SU-DHL-6 (cell line): ENCODE data around the gene OR1N2.

ENCODE experiments used
- H2AFZ ChIP-seq: fragments of 200-600 bp; sonication (generic); 2 replicates; pipeline ENCODE4 v1.6.1; 2014; ENCODE audit warnings: low read depth, mild to moderate bottlenecking, moderate library complexity, mixed read lengths, antibody characterized with exemption, low read length; ENCODE audit not compliant: severe bottlenecking
- H3F3A ChIP-seq: fragments of 200-600 bp; shearing (Covaris generic); 2 replicates; pipeline ENCODE4 v1.6.0; 2016; ENCODE audit warnings: antibody characterized with exemption, mild to moderate bottlenecking; ENCODE audit not compliant: insufficient read depth
- H3K27ac ChIP-seq: fragments of 200-600 bp; sonication (generic); 2 replicates; pipeline ENCODE4 v1.5.1; 2016; ENCODE audit warnings: low read depth, mild to moderate bottlenecking, low read length, moderate library complexity, mixed read lengths
- H3K27me3 ChIP-seq: fragments of 200-600 bp; sonication (generic), shearing (Covaris generic); 2 replicates; pipeline ENCODE4 v1.6.0; 2014; ENCODE audit warnings: mild to moderate bottlenecking, low read length
- H3K36me3 ChIP-seq: fragments of 200-600 bp; sonication (generic); 2 replicates; pipeline ENCODE4 v1.6.1; 2014; ENCODE audit warnings: mild to moderate bottlenecking, low read length, mixed read lengths
- H3K4me2 ChIP-seq: fragments of 300-600, 200-600 bp; shearing (Covaris generic), sonication (generic); 2 replicates; pipeline ENCODE4 v1.6.0; 2014; ENCODE audit warnings: low read length, low read depth, mild to moderate bottlenecking; ENCODE audit not compliant: poor library complexity, severe bottlenecking
- H3K4me3 ChIP-seq: fragments of 200-600 bp; sonication (generic); 2 replicates; pipeline ENCODE4 v1.5.1; 2014; ENCODE audit warnings: antibody characterized with exemption, low read length, mild to moderate bottlenecking, mixed read lengths; ENCODE audit not compliant: insufficient read depth, poor library complexity, severe bottlenecking
- H3K79me2 ChIP-seq: fragments of 200-600 bp; sonication (generic); 2 replicates; pipeline ENCODE4 v1.6.1; 2014; ENCODE audit warnings: mild to moderate bottlenecking, low read length, moderate library complexity; ENCODE audit not compliant: insufficient read depth
- H3K9ac ChIP-seq: fragments of 200-600 bp; sonication (generic); 2 replicates; pipeline ENCODE4 v1.7.0; 2014; ENCODE audit warnings: mild to moderate bottlenecking, low read length
- H3K9me2 ChIP-seq: fragments of 200-600 bp; sonication (generic); replicated peaks from 2 replicates; pipeline ENCODE4 v1.6.1; 2014; ENCODE audit warnings: low read length; ENCODE audit not compliant: insufficient read depth
- H3K9me3 ChIP-seq: fragments of 200-600 bp; sonication (generic); 2 replicates; pipeline ENCODE4 v1.6.1; 2014; ENCODE audit warnings: low read length, mixed read lengths; ENCODE audit not compliant: insufficient read depth
- H4K20me1 ChIP-seq: fragments of 200-600 bp; sonication (generic); 2 replicates; pipeline ENCODE4 v1.6.1; 2014; ENCODE audit warnings: low read depth, mild to moderate bottlenecking, antibody characterized with exemption, low read length, moderate library complexity, mixed read lengths
- EZH2phosphoT487 ChIP-seq: fragments of 200-600 bp; sonication (generic), shearing (Covaris generic); conservative IDR thresholded peaks from 2 replicates; pipeline ENCODE4 v1.6.1; 2018; ENCODE audit warnings: mild to moderate bottlenecking, antibody characterized with exemption, low read length, moderate library complexity, mixed read lengths
- TF ChIP-seq, protein P1 (sequence below): fragments of 200-600 bp; sonication (generic); IDR thresholded peaks from one replicate; pipeline ENCODE4 v1.5.1; 2017; ENCODE audit warnings: antibody characterized with exemption, mild to moderate bottlenecking, low read length, moderate library complexity; ENCODE audit not compliant: insufficient read depth, poor library complexity, severe bottlenecking

Gene OR1N2, protein sequence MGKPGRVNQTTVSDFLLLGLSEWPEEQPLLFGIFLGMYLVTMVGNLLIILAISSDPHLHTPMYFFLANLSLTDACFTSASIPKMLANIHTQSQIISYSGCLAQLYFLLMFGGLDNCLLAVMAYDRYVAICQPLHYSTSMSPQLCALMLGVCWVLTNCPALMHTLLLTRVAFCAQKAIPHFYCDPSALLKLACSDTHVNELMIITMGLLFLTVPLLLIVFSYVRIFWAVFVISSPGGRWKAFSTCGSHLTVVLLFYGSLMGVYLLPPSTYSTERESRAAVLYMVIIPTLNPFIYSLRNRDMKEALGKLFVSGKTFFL

DNA sequence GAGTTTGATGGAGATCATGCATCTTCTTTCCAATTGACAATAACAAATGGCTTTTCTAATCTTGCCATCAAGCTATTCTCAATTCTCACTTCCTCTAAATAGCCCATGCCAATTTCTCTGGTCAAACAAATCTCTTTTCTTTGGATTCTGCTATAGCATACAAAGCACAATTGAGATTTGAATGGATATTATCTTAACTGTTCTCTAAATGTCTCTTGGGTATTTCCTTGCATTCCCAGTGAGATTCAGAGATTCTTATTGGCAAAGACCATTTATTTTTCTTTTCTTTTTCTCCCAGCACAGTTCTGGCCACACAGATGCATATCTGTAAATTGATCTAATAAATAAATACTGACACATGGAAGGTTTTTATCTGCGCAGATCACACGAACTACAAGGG is at the start of gene OR1N2:
OR1N2 (plus strand) TSS at position 301 of the 400 bp plus-strand sequence. CDS start 100 bp downstream, outside the sequence.
- H2AFZ ChIP-seq = no peak within 1 kb of the TSS
- no peaks in the 10 kb centered on the region for H3F3A ChIP-seq
- H3K9ac ChIP-seq = no peak within 1 kb of the TSS
- TF ChIP-seq, protein P1, sequence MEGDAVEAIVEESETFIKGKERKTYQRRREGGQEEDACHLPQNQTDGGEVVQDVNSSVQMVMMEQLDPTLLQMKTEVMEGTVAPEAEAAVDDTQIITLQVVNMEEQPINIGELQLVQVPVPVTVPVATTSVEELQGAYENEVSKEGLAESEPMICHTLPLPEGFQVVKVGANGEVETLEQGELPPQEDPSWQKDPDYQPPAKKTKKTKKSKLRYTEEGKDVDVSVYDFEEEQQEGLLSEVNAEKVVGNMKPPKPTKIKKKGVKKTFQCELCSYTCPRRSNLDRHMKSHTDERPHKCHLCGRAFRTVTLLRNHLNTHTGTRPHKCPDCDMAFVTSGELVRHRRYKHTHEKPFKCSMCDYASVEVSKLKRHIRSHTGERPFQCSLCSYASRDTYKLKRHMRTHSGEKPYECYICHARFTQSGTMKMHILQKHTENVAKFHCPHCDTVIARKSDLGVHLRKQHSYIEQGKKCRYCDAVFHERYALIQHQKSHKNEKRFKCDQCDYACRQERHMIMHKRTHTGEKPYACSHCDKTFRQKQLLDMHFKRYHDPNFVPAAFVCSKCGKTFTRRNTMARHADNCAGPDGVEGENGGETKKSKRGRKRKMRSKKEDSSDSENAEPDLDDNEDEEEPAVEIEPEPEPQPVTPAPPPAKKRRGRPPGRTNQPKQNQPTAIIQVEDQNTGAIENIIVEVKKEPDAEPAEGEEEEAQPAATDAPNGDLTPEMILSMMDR = no peak
- no peak for TF ChIP-seq EZH2phosphoT487
- H4K20me1 ChIP-seq = no peaks in the 10 kb centered on the region
- no peak within 1 kb of the TSS for H3K27ac ChIP-seq
- no peaks in the 10 kb centered on the region for H3K9me3 ChIP-seq
- H3K4me2 ChIP-seq = no peak within 1 kb of the TSS
- no peaks in the 10 kb centered on the region for H3K27me3 ChIP-seq
- H3K79me2 ChIP-seq = no peaks in the 10 kb centered on the region
- H3K36me3 ChIP-seq = no peaks in the 10 kb centered on the region
- no peak within 1 kb of the TSS for H3K4me3 ChIP-seq
- H3K9me2 ChIP-seq = no peaks in the 10 kb centered on the region

DNA sequence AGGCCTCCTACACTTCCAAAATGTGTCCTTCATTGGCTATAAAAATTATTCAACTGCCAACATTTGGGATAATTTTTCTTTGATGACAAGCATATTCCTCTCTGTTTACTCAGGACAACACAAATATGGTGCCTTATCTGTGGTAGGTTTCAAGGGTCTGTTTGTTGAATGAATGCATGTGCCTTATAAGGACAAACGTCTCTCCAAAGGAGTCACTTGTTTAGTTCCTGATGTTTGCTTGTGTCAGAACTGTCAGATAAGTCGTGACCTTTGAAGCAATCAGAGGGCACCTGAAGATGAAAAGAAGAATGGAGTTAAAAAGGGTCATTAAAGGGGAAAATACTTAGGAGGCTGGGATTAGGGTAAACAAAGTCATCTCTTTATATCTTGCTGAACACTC is 45.9 kb upstream of the OR1N2 start:
- no peak overlapping the region for H3K4me3 ChIP-seq
- H4K20me1 ChIP-seq = no peaks in the 10 kb centered on the region
- no peak overlapping the region for H2AFZ ChIP-seq
- H3K27me3 ChIP-seq = no peaks in the 10 kb centered on the region
- no peak overlapping the region for H3K4me2 ChIP-seq
- H3K79me2 ChIP-seq = no peaks in the 10 kb centered on the region
- H3K36me3 ChIP-seq = no peaks in the 10 kb centered on the region
- TF ChIP-seq, protein P1 = no peak
- TF ChIP-seq EZH2phosphoT487 = no peak
- no peaks in the 10 kb centered on the region for H3F3A ChIP-seq
- H3K9me3 ChIP-seq = no peaks in the 10 kb centered on the region
- no peak overlapping the region for H3K27ac ChIP-seq
- H3K9ac ChIP-seq = no peak overlapping the region
- no peaks in the 10 kb centered on the region for H3K9me2 ChIP-seq

DNA sequence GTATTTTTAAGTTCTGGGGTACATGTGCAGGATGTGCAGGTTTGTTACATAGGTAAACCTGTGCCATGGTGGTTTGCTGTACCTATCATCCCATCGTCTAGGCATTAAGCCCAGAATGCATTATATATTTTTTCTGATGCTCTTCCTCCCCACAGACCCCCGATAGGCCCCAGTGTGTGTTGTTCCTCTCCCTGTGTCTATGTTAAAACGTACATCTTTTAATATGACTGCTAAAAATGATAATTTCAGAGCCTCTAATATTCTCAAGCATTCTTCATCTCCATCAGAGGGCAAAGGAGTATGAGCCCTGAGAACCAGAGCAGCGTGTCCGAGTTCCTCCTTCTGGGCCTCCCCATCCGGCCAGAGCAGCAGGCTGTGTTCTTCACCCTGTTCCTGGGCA is 42.4 kb upstream of the OR1N2 start, which contains the start of gene OR1J2:
OR1J2 (plus strand) TSS at position 301 of the 400 bp plus-strand sequence; CDS start at position 301, 0 bp downstream.
- Histone ChIP-seq H3K79me2 (no peaks in the 10 kb centered on the region), H3K9me2 (no peaks in the 10 kb centered on the region), H3K4me3 (no peak within 1 kb of the TSS), H3F3A (no peaks in the 10 kb centered on the region), H4K20me1 (no peaks in the 10 kb centered on the region), H3K9ac (no peak within 1 kb of the TSS), H3K4me2 (no peak within 1 kb of the TSS), H3K27me3 (no peaks in the 10 kb centered on the region), H3K9me3 (no peaks in the 10 kb centered on the region), H2AFZ (no peak within 1 kb of the TSS), H3K27ac (no peak within 1 kb of the TSS), H3K36me3 (no peaks in the 10 kb centered on the region)
- no peak for TF ChIP-seq EZH2phosphoT487
- TF ChIP-seq, protein P1 = no peak
